Activated CD4-positive, alpha-beta memory T cell treated with anti-CD3 and anti-CD28 coated beads for 36 hours (primary cell): ENCODE data around the gene OSCP1. TPM values are rescaled to one million over a fixed set of nuclear protein-coding genes. Genes with fewer than 3 reads are reported as not detected.

ENCODE experiments used
- CTCF ChIA-PET: fragments of 350-600 bp; sonication (Branson Sonifier 250); formaldehyde crosslinking; loops from one replicate; lab custom pipeline; 2021; ENCODE audit warnings: antibody characterized with exemption, inconsistent platforms; lab: Charles Lee
- POLR2A ChIA-PET: fragments of 350-600 bp; sonication (Branson Sonifier 250); formaldehyde crosslinking; loops from one replicate; lab custom pipeline; 2021; ENCODE audit warnings: antibody characterized with exemption; lab: Charles Lee
- DNase-seq: peaks from one replicate; pipeline ENCODE4 v3.0.0-alpha.2; 2020
- H3K27ac Mint-ChIP-seq: one replicate; pipeline ENCODE4 v1.8.0; 2021; ENCODE audit warnings: mixed read lengths
- H3K27me3 Mint-ChIP-seq: one replicate; pipeline ENCODE4 v1.8.0; 2021; ENCODE audit warnings: mixed read lengths
- H3K36me3 Mint-ChIP-seq: one replicate; pipeline ENCODE4 v1.8.0; 2021; ENCODE audit warnings: mixed read lengths
- H3K4me1 Mint-ChIP-seq: one replicate; pipeline ENCODE4 v1.8.0; 2021; ENCODE audit warnings: low read depth, mixed read lengths
- H3K4me3 Mint-ChIP-seq: one replicate; pipeline ENCODE4 v1.8.0; 2021; ENCODE audit warnings: mild to moderate bottlenecking, mixed read lengths
- H3K9me3 Mint-ChIP-seq: one replicate; pipeline ENCODE4 v1.8.0; 2021; ENCODE audit warnings: mixed read lengths
- intact Hi-C: fragments of 100-400 bp; cut with micrococcal nuclease; formaldehyde crosslinking; loops from one replicate; pipeline ENCODE4 v1.15.1; 2023
- total RNA-seq, 2 experiments: library from RNA; stranded (reverse); gene quantifications; one replicate each; pipeline ENCODE4 v1.2.3, GENCODE V29; 2021

The OSCP1 gene
- total RNA-seq, 2 experiments from 2014 or later, result 1.8 to 2.7 TPM

DNA sequence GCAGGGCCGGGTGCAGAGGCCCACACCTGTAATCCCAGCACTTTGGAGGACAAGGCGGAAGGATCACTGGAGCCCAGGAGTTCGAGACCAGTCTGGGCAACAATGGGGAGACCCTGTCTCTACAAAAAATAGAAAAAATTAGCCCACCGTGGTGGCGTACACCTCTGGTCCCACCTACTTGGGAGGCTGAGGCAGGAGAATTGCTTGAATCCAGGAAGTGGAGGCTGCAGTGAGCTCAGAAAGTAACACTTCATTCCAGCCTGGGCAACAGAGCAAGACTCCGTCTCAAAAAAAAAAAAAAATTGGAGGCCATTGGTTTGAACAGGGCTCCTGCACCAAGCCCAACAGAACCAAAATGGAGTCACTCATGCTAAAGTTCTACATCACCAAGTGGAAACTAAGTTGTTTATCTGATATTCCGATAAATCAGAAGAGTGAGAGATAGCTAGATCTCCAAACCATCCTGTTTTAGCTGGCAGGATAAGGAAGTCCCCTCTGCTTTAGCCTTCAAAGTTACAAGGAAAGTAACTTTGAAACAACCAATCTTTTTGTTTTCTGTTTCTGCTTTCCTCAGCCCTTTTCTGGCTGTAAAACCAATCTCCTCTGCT is 51.8 kb downstream of the OSCP1 start:
- CTCF ChIA-PET, result interaction anchor here (1.0 to 3.5 kb wide), 3 partner anchors 12 to 31 kb away, joined by 3 to 20 read pairs (median 4); no protein-coding TSS in a partner anchor
- intact Hi-C loops, result no loop called here
- H3K27ac Mint-ChIP-seq, result peak overlapping the region; percentile 84
- no peaks in the 10 kb centered on the region for H3K9me3 Mint-ChIP-seq
- POLR2A ChIA-PET, result interaction anchor here (0.7 to 3.5 kb wide), 8 partner anchors 11 to 1074 kb away, joined by 3 to 84 read pairs (median 6); partner anchors contain the start of genes MRPS15, OSCP1 and STK40
- DNase-seq, result no peak
- H3K36me3 Mint-ChIP-seq, result peaks cover 4% of the 10 kb centered on the region
- peaks cover 28% of the 10 kb centered on the region for H3K4me1 Mint-ChIP-seq
- H3K27me3 Mint-ChIP-seq, result no peaks in the 10 kb centered on the region
- peak overlapping the region; percentile 98 for H3K4me3 Mint-ChIP-seq

DNA sequence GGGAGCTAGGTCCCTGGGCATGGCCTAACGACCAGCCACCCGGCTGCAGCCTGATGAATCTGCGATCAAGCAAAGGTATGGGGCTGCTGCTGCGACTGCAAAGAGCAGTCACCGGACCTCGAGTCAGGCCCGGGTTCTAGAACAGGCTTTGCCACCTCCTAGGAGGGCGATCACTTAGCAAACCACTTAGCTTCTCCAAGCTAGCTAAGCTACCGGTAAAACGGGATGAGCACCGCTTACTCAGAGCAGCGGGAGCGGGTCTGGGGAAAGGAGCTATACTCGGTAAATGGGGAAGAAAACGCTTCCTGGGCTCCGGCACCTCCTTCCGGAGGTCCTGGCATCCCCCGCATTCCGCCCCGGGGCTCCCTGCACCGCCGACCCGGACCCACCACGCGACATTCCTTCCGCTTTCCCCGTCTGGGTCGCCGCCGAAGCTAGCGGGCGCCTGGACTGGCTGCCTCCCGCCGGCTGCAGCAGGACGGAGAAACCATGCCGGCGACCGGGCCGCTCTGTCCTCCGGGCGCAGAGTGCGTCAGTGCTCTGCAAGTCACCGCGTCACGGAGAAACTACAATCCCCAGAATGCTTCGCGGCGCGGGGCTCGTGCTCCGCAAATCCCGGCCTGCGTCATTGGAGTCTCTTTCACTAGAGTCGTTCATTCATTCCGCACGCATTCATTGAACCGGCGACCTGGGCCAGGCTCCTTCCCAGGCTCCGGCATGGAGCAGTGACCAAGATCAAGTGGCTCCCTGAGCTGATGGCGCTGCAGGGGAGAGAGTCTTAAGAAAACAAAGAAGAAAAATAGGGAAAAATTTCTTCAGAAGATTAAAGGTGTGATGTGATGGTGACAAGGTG is 52.6 kb downstream of the OSCP1 start, which contains the start of gene LSM10:
TSS of gene LSM10 (minus strand) at position 531 of the 853 bp plus-strand sequence. CDS start 3,779 bp downstream, outside the sequence.
- H3K27ac Mint-ChIP-seq, result peak within 1 kb of the TSS; percentile 84
- no peaks in the 10 kb centered on the region for H3K27me3 Mint-ChIP-seq
- H3K9me3 Mint-ChIP-seq, result no peaks in the 10 kb centered on the region
- peak; percentile 95 for DNase-seq
- POLR2A ChIA-PET, result interaction anchor here (1.0 to 3.5 kb wide), 11 partner anchors 10 to 1074 kb away, joined by 3 to 84 read pairs (median 4); partner anchors contain the start of genes AGO3, MRPS15, OSCP1 and STK40
- H3K4me3 Mint-ChIP-seq, result peak within 1 kb of the TSS; percentile 98
- peaks cover 28% of the 10 kb centered on the region for H3K4me1 Mint-ChIP-seq
- peaks cover 11% of the 10 kb centered on the region for H3K36me3 Mint-ChIP-seq
- intact Hi-C loops, result loop anchor here (1.0 kb wide), 2 partner anchors 11 to 15 kb away; no protein-coding TSS in a partner anchor
- CTCF ChIA-PET, result interaction anchor here (1.0 to 3.5 kb wide), 7 partner anchors 11 to 249 kb away, joined by 3 to 20 read pairs (median 5); partner anchors contain the start of genes STK40 and TRAPPC3

DNA sequence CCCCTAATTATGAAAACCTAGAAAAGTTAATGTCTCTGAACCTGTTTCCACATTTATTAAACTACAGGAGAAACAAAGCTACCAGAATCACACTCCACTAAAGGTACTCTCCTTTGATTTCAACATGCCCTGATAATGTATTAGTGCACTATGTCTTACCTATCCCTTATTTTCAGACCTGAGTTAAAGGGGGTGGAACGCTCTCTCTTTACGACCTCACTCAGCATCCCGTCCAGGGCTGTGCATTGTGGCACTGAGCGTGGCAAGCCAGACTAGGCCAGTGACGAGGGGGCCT is 53.2 kb downstream of the OSCP1 start:
- no peak for DNase-seq
- Mint-ChIP-seq H3K27ac (peak overlapping the region; percentile 84), H3K4me1 (peaks cover 28% of the 10 kb centered on the region), H3K9me3 (no peaks in the 10 kb centered on the region), H3K36me3 (peaks cover 14% of the 10 kb centered on the region), H3K27me3 (no peaks in the 10 kb centered on the region), H3K4me3 (peak overlapping the region; percentile 98)
- CTCF ChIA-PET, result interaction anchor here (1.0 to 3.5 kb wide), 7 partner anchors 10 to 248 kb away, joined by 3 to 20 read pairs (median 5); partner anchors contain the start of genes STK40 and TRAPPC3
- intact Hi-C loops, result loop anchor here (1.0 kb wide), 2 partner anchors 11 to 15 kb away; no protein-coding TSS in a partner anchor
- POLR2A ChIA-PET, result interaction anchor here (1.0 to 3.5 kb wide), 10 partner anchors 10 to 466 kb away, joined by 3 to 84 read pairs (median 4); partner anchors contain the start of genes AGO3, MRPS15, OSCP1 and STK40

DNA sequence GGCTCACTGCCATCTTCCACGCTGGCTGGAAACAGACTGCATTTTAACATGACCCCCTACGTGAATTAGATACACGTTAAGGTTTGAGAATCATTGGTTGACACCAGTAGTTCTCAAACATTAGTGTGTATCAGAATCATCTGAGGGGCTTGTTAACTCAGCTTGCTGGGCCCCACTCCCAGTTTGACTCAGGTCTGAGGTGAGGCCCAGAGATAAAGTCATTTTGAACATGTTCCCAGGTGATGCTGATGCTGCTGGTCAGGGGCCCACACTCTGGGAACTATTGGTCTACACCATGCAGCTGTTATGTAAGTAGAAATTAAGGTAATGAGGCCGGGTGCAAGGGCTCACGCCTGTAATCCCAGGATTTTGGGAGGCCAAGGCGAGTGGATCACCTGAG is 53.9 kb downstream of the OSCP1 start:
- Mint-ChIP-seq H3K27ac (peak overlapping the region; percentile 74), H3K9me3 (no peaks in the 10 kb centered on the region), H3K4me1 (peaks cover 27% of the 10 kb centered on the region), H3K36me3 (peaks cover 19% of the 10 kb centered on the region), H3K27me3 (no peaks in the 10 kb centered on the region), H3K4me3 (peak overlapping the region; percentile 98)
- ChIA-PET CTCF (interaction anchor here (0.7 to 3.5 kb wide), 5 partner anchors 10 to 54 kb away, joined by 3 to 20 read pairs (median 6); partner anchors contain the start of gene STK40), POLR2A (interaction anchor here (0.9 to 3.5 kb wide), 3 partner anchors 9 to 465 kb away, joined by 3 to 84 read pairs (median 3); partner anchors contain the start of gene AGO3)
- peak; percentile 62 for DNase-seq
- intact Hi-C loops, result no loop called here

DNA sequence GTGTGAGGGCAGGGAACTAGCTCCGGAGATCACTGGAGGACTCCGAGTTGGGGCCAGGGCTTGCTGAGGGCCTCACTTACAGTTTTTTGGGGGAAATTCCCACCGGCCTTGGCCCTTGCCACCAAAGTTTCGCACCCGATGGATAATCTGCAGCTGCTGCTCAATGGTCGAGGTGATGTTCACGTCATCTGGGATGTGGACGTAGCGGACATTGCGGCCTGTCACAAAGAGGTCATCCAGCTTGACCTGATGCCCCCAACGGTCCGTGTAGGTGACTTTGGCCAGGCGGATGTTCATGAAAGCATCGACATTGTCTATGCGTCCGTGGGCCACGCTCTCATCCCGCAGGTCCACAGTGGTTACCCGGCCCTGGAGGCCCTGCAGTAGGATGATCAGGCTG is 56.6 kb downstream of the OSCP1 start:
- Mint-ChIP-seq H3K4me3 (no peak overlapping the region), H3K27me3 (no peaks in the 10 kb centered on the region), H3K27ac (no peak overlapping the region), H3K9me3 (no peaks in the 10 kb centered on the region), H3K36me3 (peaks cover 29% of the 10 kb centered on the region), H3K4me1 (peaks cover 19% of the 10 kb centered on the region)
- DNase-seq, result no peak
- POLR2A ChIA-PET, result interaction anchor here (0.6 kb wide), 1 partner anchor 17 kb away, joined by 3 read pairs; no protein-coding TSS in a partner anchor
- CTCF ChIA-PET, result no interaction called here
- intact Hi-C loops, result no loop called here

DNA sequence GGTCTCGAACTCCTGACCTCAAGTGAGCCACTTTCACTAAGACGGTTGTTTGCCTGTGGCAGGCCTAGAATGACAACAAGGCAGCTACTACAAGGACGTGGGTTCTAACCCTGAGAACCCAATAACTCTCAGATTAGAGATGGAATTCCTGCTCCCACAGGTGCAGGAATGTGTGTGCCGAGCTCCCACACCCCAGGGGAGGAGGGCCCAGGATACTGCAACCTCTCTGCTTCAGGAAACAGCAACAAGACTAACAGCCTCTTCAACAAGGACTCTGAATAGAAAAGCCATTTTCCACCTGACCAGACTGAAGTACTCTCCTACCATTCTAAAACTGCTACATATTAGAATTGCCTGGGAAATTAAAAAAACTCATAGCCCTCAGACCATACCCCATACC is 57.4 kb downstream of the OSCP1 start:
- H3K4me3 Mint-ChIP-seq, result no peak overlapping the region
- H3K4me1 Mint-ChIP-seq, result peaks cover 17% of the 10 kb centered on the region
- no peak for DNase-seq
- H3K9me3 Mint-ChIP-seq, result no peaks in the 10 kb centered on the region
- H3K36me3 Mint-ChIP-seq, result peaks cover 29% of the 10 kb centered on the region
- H3K27ac Mint-ChIP-seq, result no peak overlapping the region
- CTCF ChIA-PET, result no interaction called here
- H3K27me3 Mint-ChIP-seq, result no peaks in the 10 kb centered on the region
- POLR2A ChIA-PET, result interaction anchor here (0.6 kb wide), 1 partner anchor 16 kb away, joined by 3 read pairs; no protein-coding TSS in a partner anchor
- intact Hi-C loops, result no loop called here

DNA sequence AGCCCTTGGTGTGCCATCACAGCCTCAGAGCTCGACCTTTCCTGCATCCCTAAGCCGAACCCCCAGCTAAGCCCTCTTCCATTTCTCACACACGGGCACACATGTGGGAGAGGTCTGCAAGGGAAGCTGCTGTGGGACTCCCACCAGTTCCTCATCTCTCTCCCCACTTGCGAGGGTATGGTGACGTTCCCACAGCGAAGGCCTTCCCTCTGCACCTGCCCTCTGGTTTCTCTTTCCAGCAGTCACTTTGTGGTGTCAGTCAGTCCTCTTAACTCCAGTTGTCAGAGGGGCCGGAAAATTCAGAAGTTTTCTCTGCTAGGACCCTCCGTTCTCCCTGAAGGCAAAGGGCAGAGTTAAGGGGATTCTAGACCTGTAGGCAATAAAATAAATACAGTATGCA is 59.0 kb downstream of the OSCP1 start:
- no peak for DNase-seq
- H3K9me3 Mint-ChIP-seq, result no peaks in the 10 kb centered on the region
- peaks cover 19% of the 10 kb centered on the region for H3K4me1 Mint-ChIP-seq
- no peak overlapping the region for H3K4me3 Mint-ChIP-seq
- ChIA-PET CTCF (no interaction called here), POLR2A (no interaction called here)
- no peak overlapping the region for H3K27ac Mint-ChIP-seq
- peaks cover 27% of the 10 kb centered on the region for H3K36me3 Mint-ChIP-seq
- intact Hi-C loops, result no loop called here
- H3K27me3 Mint-ChIP-seq, result no peaks in the 10 kb centered on the region

DNA sequence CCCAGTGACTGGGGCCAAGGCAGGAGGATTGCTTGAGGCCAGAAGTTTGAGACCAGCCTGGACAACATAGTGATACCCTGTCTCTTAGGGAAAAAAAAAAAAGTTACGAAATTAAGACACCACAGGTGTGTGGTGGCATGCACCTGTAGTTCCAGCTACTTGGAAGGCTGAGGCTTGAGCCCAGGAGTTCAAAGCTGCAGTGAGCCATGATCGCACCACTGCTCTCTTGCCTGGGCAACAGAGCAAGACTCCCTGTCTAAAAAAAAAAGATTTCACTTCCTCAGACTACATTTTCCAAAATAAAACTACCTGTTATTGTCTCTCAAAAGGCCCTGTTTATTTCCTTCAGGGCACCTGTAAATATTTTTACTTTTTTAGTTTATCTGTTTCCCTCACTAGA is 59.8 kb downstream of the OSCP1 start:
- Mint-ChIP-seq H3K27ac (no peak overlapping the region), H3K4me3 (no peak overlapping the region)
- intact Hi-C loops, result no loop called here

DNA sequence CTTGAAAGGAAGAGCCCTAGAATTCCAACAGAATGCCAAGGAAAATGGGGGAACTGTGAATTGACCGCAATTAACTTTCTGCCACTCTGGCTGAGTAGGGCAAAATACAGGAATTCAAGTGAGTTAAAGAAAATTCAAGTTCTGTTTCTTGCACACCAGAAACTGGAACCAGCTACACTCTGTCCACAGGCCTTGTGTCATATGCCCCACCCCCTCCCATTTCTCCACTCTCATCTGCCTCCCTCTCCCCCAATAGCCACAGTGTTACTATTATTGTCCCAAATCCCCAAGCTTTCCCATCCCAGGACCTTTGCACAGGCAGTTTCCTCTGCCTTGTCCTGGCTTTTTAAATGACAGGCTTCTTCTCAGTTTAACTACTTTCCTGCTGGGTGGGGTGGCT is 60.3 kb downstream of the OSCP1 start:
- CTCF ChIA-PET, result interaction anchor here (6.8 kb wide), 1 partner anchor 23 kb away, joined by 66 read pairs; no protein-coding TSS in a partner anchor
- intact Hi-C loops, result loop anchor here (5.0 kb wide), 1 partner anchor 1087 kb away; no protein-coding TSS in a partner anchor
- DNase-seq, result no peak
- Mint-ChIP-seq H3K4me1 (peaks cover 17% of the 10 kb centered on the region), H3K27ac (peak overlapping the region; percentile 39), H3K36me3 (peaks cover 25% of the 10 kb centered on the region), H3K27me3 (no peaks in the 10 kb centered on the region), H3K4me3 (no peak overlapping the region), H3K9me3 (no peaks in the 10 kb centered on the region)
- POLR2A ChIA-PET, result no interaction called here

More for the DNA sequence above, 59.8 kb downstream of the OSCP1 start:
- Mint-ChIP-seq H3K36me3 (peaks cover 25% of the 10 kb centered on the region), H3K27me3 (no peaks in the 10 kb centered on the region), H3K4me1 (peaks cover 17% of the 10 kb centered on the region), H3K9me3 (no peaks in the 10 kb centered on the region)
- DNase-seq, result no peak
- ChIA-PET CTCF (interaction anchor here (6.8 kb wide), 1 partner anchor 23 kb away, joined by 66 read pairs; no protein-coding TSS in a partner anchor), POLR2A (no interaction called here)

DNA sequence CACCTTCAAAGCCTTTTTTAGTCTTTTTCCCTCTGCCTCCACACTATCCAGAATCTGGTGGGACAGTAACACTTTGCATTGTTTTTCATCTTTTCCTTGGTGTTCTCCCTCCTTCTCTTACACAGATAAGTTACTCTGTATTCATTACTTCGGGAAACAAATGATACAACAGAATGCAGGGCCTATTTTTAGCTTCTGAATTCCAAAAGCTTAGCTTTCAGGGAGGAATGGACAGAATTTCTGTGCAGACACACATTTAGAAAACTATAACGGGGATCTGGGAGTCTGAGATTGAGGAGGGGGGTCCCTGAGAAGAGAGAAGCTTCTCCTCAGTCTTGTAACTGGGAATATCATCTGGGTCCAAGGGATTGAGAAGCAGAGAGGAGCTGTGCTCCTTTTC is 61.0 kb downstream of the OSCP1 start:
- no peak overlapping the region for H3K4me3 Mint-ChIP-seq
- intact Hi-C loops, result loop anchor here (5.0 kb wide), 1 partner anchor 1088 kb away; no protein-coding TSS in a partner anchor
- peaks cover 30% of the 10 kb centered on the region for H3K36me3 Mint-ChIP-seq
- no peaks in the 10 kb centered on the region for H3K9me3 Mint-ChIP-seq
- H3K27ac Mint-ChIP-seq, result peak overlapping the region; percentile 39
- POLR2A ChIA-PET, result interaction anchor here (3.3 kb wide), 1 partner anchor 8 kb away, joined by 84 read pairs; the partner anchor contains the start of gene LSM10
- CTCF ChIA-PET, result interaction anchor here (6.8 kb wide), 1 partner anchor 22 kb away, joined by 66 read pairs; no protein-coding TSS in a partner anchor
- peaks cover 23% of the 10 kb centered on the region for H3K4me1 Mint-ChIP-seq
- no peak for DNase-seq
- H3K27me3 Mint-ChIP-seq, result no peaks in the 10 kb centered on the region
